K562 (cell line): ENCODE results near the gene DCAF8. TPM values are rescaled to one million over a fixed set of nuclear protein-coding genes. Genes with fewer than 3 reads are reported as not detected.
A peak's percentile ranks its signal among the peaks of the same experiment; 100 is the strongest.

Experiments used
- ATF7 ChIP-seq: fragments of 450-650 bp; IDR thresholded peaks from 2 replicates; pipeline ENCODE4 v1.7.1; 2014; ENCODE audit warnings: mild to moderate bottlenecking, moderate library complexity
- BCLAF1 ChIP-seq, 2 experiments: fragments of 450-650 bp in 1 of 2; IDR thresholded peaks; 2 replicates each; pipeline ENCODE4 v1.6.1; 2011 to 2017; ENCODE audit warnings: low read depth in 2 of 2, antibody characterized with exemption in 1 of 2, borderline replicate concordance in 1 of 2, low read length in 1 of 2, mild to moderate bottlenecking in 1 of 2, mixed read lengths in 1 of 2; ENCODE audit not compliant: control insufficient read depth in 1 of 2
- CAMTA2 ChIP-seq: fragments of 250-450 bp; sonication (Bioruptor Pico); conservative IDR thresholded peaks from 2 replicates; pipeline ENCODE4 v1.5.1; 2022
- ETV1 ChIP-seq: fragments of 450-650 bp; conservative IDR thresholded peaks from 2 replicates; pipeline ENCODE4 v1.6.1; 2016; ENCODE audit warnings: missing genetic modification characterization, control low read depth, low read depth, missing compliant biosample characterization
- HNRNPLL ChIP-seq: fragments of 200-400 bp; formaldehyde crosslinking; IDR thresholded peaks from 2 replicates; pipeline ENCODE4 v1.6.1; 2017; ENCODE audit warnings: low read length, low read depth, mild to moderate bottlenecking; ENCODE audit not compliant: poor library complexity, severe bottlenecking
- JUNB ChIP-seq: fragments of 450-650 bp; formaldehyde crosslinking; conservative IDR thresholded peaks from 2 replicates; pipeline ENCODE4 v1.4.0; 2020; ENCODE audit warnings: mild to moderate bottlenecking
- NCOA2 ChIP-seq, 2 experiments: fragments of 450-650 bp; IDR thresholded peaks; 2 replicates each; pipeline ENCODE4 v1.6.1; 2018; ENCODE audit warnings: mild to moderate bottlenecking in 2 of 2, moderate library complexity in 1 of 2; ENCODE audit not compliant: partially characterized antibody in 2 of 2
- NFXL1 ChIP-seq: fragments of 450-650 bp; formaldehyde crosslinking; IDR thresholded peaks from 2 replicates; pipeline ENCODE4 v1.4.0; 2021; ENCODE audit warnings: mild to moderate bottlenecking
- NR1H2 ChIP-seq: sonication (generic); formaldehyde crosslinking; IDR thresholded peaks from 2 replicates; pipeline ENCODE4 v1.4.0; 2020; ENCODE audit warnings: mild to moderate bottlenecking, missing genetic modification reagents
- PHTF2 ChIP-seq: fragments of 250-450 bp; sonication (Bioruptor Pico); IDR thresholded peaks from 2 replicates; pipeline ENCODE4 v1.5.0; 2021; ENCODE audit warnings: mild to moderate bottlenecking
- POLR3G ChIP-seq: IDR thresholded peaks from 2 replicates; pipeline ENCODE4 v1.6.1; 2011; ENCODE audit not compliant: insufficient read length, insufficient replicate concordance; ENCODE audit errors: extremely low read depth
- PURB ChIP-seq: sonication (generic); formaldehyde crosslinking; IDR thresholded peaks from 2 replicates; pipeline ENCODE4 v1.9.0; 2021; ENCODE audit warnings: low read depth, mild to moderate bottlenecking, missing genetic modification reagents
- RBM15 ChIP-seq: fragments of 200-400 bp; formaldehyde crosslinking; IDR thresholded peaks from 2 replicates; pipeline ENCODE4 v1.6.1; 2018; ENCODE audit warnings: mild to moderate bottlenecking, low read length, moderate library complexity; ENCODE audit not compliant: insufficient read depth
- SMAD2 ChIP-seq: fragments of 150-350 bp; IDR thresholded peaks from 2 replicates; pipeline ENCODE4 v1.6.1; 2014; ENCODE audit warnings: low read depth, mild to moderate bottlenecking, low read length
- ZFX ChIP-seq: sonication (generic); formaldehyde crosslinking; IDR thresholded peaks from 2 replicates; pipeline ENCODE4 v1.8.0; 2022; ENCODE audit warnings: mild to moderate bottlenecking, missing genetic modification reagents, moderate library complexity
- ZNF184 ChIP-seq: sonication (generic); formaldehyde crosslinking; IDR thresholded peaks from 2 replicates; pipeline ENCODE4 v1.5.0; 2020; ENCODE audit warnings: missing genetic modification reagents
- ZNF311 ChIP-seq: fragments of 250-450 bp; sonication (Bioruptor Pico); IDR thresholded peaks from 2 replicates; pipeline ENCODE4 v1.4.0; 2020; ENCODE audit warnings: mild to moderate bottlenecking, moderate library complexity
- ZNF583 ChIP-seq: fragments of 250-450 bp; sonication (Bioruptor Pico); IDR thresholded peaks from 2 replicates; pipeline ENCODE4 v1.4.0; 2020
- ZNF764 ChIP-seq: fragments of 250-450 bp; sonication (Bioruptor Pico); IDR thresholded peaks from 2 replicates; pipeline ENCODE4 v1.4.0; 2020; ENCODE audit warnings: low read depth, mild to moderate bottlenecking, moderate library complexity
- ZSCAN32 ChIP-seq: fragments of 450-650 bp; formaldehyde crosslinking; IDR thresholded peaks from 2 replicates; pipeline ENCODE4 v1.4.0; 2020; ENCODE audit warnings: mild to moderate bottlenecking, moderate library complexity
- polyA plus RNA-seq, 8 experiments: library from polyadenylated mRNA; depleted of rRNA in 4 of 8; stranded (reverse) in 5 of 8; unstranded in 3 of 8; fragments of >200 nt; fragmentation: Nextera tagmentation in 2 of 8; fragmentation: Illumina TruSeq in 1 of 8; extraction: Ambion mirVana in 2 of 8; extraction: Trizol in 1 of 8; gene quantifications; 2 replicates each; pipeline versions ENCODE4 v1.2.1 to v1.2.3, GENCODE V29; 2011 to 2014; ENCODE audit warnings: inconsistent platforms in 1 of 8, missing spikeins in 1 of 8
- total RNA-seq, 7 experiments: library from RNA; depleted of rRNA in 6 of 7; stranded (reverse); fragments of >200 nt in 6 of 7; fragmentation: Illumina TruSeq in 2 of 7; extraction: Trizol in 2 of 7; gene quantifications; 2 replicates each; pipeline versions ENCODE4 v1.2.1 to v1.2.3, GENCODE V29; 2011 to 2021; ENCODE audit warnings: low replicate concordance in 1 of 7
- TF ChIP-seq, protein P1 (sequence below): IDR thresholded peaks from 2 replicates; pipeline ENCODE4 v1.6.1; 2016; ENCODE audit warnings: missing genetic modification characterization, missing compliant biosample characterization
- TF ChIP-seq, protein P2 (sequence below): fragments of 250-450 bp; sonication (Bioruptor Pico); IDR thresholded peaks from 2 replicates; pipeline ENCODE4 v1.4.0; 2020; ENCODE audit warnings: borderline replicate concordance

Gene DCAF8
- total and polyA plus RNA-seq, 9 of the 15 experiments (the other 6 are each of a cell fraction or from before 2014, with no cell fraction given): 11.6 to 149 (median 81.3) TPM

DNA sequence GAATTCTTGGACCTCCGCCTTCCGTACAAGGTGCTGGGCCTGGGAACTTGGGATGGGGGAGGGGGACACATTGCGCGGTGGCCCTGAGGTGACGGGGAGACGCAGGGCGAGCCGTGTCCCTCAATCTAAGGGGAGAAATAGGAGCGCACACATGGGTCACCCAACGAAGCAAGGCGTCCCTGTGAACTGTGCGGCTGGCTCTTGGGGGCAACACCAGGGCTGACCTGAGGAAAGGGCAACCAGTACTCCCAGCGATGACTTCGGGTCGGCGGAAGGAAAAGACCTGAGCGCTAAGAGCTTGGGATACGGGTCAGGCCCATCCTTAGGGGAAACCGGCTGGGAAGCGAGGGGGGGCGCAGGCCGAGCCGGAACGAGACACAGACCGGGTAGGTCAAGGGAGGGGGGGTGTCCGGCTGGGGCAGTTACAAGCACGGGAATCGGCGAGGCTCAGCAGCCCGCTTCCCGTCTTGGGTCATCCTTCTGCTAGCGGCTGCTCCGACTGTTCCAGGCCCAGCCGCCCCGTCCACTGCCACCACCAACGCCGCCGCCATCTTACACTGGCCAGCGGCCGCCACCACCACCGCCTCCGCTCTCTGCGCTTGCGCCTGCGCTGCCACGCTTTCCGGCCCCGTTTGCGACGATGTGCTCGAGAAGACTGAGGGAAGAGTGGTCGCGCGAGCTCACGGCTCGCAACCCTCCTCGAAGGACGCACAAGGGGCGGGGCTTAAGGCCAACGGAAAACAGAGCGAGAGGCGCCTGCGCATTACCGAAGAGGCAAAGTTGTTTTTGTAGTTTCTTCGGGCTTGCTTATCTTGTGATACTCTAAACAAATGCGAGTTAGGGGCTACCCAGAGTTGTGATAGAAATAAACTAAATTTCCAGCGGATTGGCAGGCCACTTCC is at the start of gene DCAF8 (continued):
- TF ChIP-seq, protein P1, sequence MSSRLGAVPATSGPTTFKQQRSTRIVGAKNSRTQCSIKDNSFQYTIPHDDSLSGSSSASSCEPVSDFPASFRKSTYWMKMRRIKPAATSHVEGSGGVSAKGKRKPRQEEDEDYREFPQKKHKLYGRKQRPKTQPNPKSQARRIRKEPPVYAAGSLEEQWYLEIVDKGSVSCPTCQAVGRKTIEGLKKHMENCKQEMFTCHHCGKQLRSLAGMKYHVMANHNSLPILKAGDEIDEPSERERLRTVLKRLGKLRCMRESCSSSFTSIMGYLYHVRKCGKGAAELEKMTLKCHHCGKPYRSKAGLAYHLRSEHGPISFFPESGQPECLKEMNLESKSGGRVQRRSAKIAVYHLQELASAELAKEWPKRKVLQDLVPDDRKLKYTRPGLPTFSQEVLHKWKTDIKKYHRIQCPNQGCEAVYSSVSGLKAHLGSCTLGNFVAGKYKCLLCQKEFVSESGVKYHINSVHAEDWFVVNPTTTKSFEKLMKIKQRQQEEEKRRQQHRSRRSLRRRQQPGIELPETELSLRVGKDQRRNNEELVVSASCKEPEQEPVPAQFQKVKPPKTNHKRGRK: no peak
- 0 out of 2 replicates have a peak, but pooled peaks have one; percentile 15 for TF ChIP-seq ZNF764 (CRISPR knock-in tag)
- TF ChIP-seq ZNF311 (CRISPR knock-in tag): no peak
- TF ChIP-seq PURB (CRISPR knock-in tag): no peak
- no peak for TF ChIP-seq NFXL1 (CRISPR knock-in tag)
- TF ChIP-seq ETV1 (tag): peak; percentile 23; the same call in 1 of the 2 replicates
- 0 out of 4 replicates have a peak, but pooled peaks of 1 of the 2 experiments have one; percentile 60 for TF ChIP-seq BCLAF1 (IDR thresholded peaks at IDR 0.05; ENCODE audit: borderline replicate concordance in 1 of 2, control insufficient read depth in 1 of 2, low read depth in 2 of 2, low read length in 1 of 2)
- TF ChIP-seq JUNB: peak; percentile 30; the same call in 1 of the 2 replicates
- peak; percentile 55; the same call in 1 of the 2 replicates for TF ChIP-seq ATF7
- TF ChIP-seq POLR3G: no peak
- TF ChIP-seq RBM15: no peak
- TF ChIP-seq PHTF2 (CRISPR knock-in tag): no peak
- no peak for TF ChIP-seq SMAD2
- TF ChIP-seq ZSCAN32 (CRISPR knock-in tag): no peak
- peak; percentile 80 for TF ChIP-seq HNRNPLL
- TF ChIP-seq NR1H2 (CRISPR knock-in tag): peak; percentile 95; the same call in 1 of the 2 replicates
- no peak for TF ChIP-seq CAMTA2
- no peak for TF ChIP-seq ZNF184
- TF ChIP-seq ZFX (CRISPR knock-in tag): peak; percentile 100
- TF ChIP-seq, protein P2, sequence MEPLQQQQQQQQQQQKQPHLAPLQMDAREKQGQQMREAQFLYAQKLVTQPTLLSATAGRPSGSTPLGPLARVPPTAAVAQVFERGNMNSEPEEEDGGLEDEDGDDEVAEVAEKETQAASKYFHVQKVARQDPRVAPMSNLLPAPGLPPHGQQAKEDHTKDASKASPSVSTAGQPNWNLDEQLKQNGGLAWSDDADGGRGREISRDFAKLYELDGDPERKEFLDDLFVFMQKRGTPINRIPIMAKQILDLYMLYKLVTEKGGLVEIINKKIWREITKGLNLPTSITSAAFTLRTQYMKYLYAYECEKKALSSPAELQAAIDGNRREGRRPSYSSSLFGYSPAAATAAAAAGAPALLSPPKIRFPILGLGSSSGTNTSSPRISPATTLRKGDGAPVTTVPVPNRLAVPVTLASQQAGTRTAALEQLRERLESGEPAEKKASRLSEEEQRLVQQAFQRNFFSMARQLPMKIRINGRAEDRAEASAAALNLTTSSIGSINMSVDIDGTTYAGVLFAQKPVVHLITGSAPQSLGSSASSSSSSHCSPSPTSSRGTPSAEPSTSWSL (CRISPR knock-in tag): no peak
- no peak for TF ChIP-seq NCOA2 (IDR thresholded peaks at IDR 0.05; ENCODE audit: partially characterized antibody in 2 of 2)
- TF ChIP-seq ZNF583 (CRISPR knock-in tag): peak; percentile 36; the same call in 1 of the 2 replicates
